T1000 (cell line): ENCODE measurements around the gene FAT4.

Experiments
- DNase-seq: peaks from one replicate; lab custom pipeline; 2025; ENCODE audit warnings: mixed read lengths; lab: John Stamatoyannopoulos, UW

FAT4 gene

GRCh38 chr4:125314676-125315575 is at the start of gene FAT4:
Gene FAT4 (plus strand): TSS chr4:125314955. CDS start chr4:125316412, 1,457 bp downstream.
- DNase-seq: peak; percentile 85

- no peak for DNase-seq
These were observed 48.9 kb upstream of the FAT4 start for GRCh38 chr4:125265846-125266245.

- no peak for DNase-seq
These were observed 47.7 kb upstream of the FAT4 start for GRCh38 chr4:125266901-125267604.

- no peak for DNase-seq
These were observed 47.1 kb upstream of the FAT4 start for GRCh38 chr4:125267630-125268029.

GRCh38 chr4:125268068-125268755 is 46.5 kb upstream of the FAT4 start:
- no peak for DNase-seq

- no peak for DNase-seq
These were observed 37.9 kb upstream of the FAT4 start for GRCh38 chr4:125276811-125277210.

- DNase-seq: no peak
These were observed 37.0 kb upstream of the FAT4 start for GRCh38 chr4:125277790-125278189.

- DNase-seq: no peak
These were observed 33.8 kb upstream of the FAT4 start for GRCh38 chr4:125280892-125281403.

GRCh38 chr4:125283707-125284279 is 31.0 kb upstream of the FAT4 start:
- DNase-seq: no peak

- no peak for DNase-seq
These were observed 17.6 kb upstream of the FAT4 start for GRCh38 chr4:125297116-125297515.

GRCh38 chr4:125303058-125303457 is 11.7 kb upstream of the FAT4 start:
- no peak for DNase-seq

GRCh38 chr4:125303821-125304220 is 10.9 kb upstream of the FAT4 start:
- no peak for DNase-seq

GRCh38 chr4:125306112-125306511 is 8.6 kb upstream of the FAT4 start:
- DNase-seq: no peak

GRCh38 chr4:125306533-125306932 is 8.2 kb upstream of the FAT4 start:
- DNase-seq: no peak

- DNase-seq: no peak
These were observed 3.3 kb upstream of the FAT4 start for GRCh38 chr4:125311503-125311902.

GRCh38 chr4:125313497-125313896 is 1.3 kb upstream of the FAT4 start:
- peak; percentile 7 for DNase-seq

- DNase-seq: no peak
These were observed 627 bp upstream of the FAT4 start for GRCh38 chr4:125313989-125314667.

GRCh38 chr4:125315576-125316400 is 1.0 kb downstream of the FAT4 start:
- DNase-seq: no peak

- DNase-seq: peak; percentile 9
These were observed 1.6 kb downstream of the FAT4 start for GRCh38 chr4:125316401-125316790.

- DNase-seq: no peak
These were observed 2.2 kb downstream of the FAT4 start for GRCh38 chr4:125316791-125317524.
